Activated CD8-positive, alpha-beta memory T cell treated with anti-CD3 and anti-CD28 coated beads for 1 hour (primary cell): ENCODE results near the gene STIM2.
"Not testable (repeated sequence)": the region's sequence is repeated elsewhere in the genome, so short reads cannot be mapped to it uniquely, and the experiment has no call there.

ENCODE experiments used
- DNase-seq, 2 donors: peaks; one replicate each; pipeline ENCODE4 v3.0.0-alpha.2; 2020; ENCODE audit warnings: low read depth in 1 of 2; ENCODE audit errors: extremely low read depth in 1 of 2

STIM2 gene

GRCh38 chr4:26860157-26860921 lies at the start of gene STIM2:
TSS of gene STIM2 (plus strand) at chr4:26860841.
- DNase-seq: peak; percentile 90 to 96

- DNase-seq: not testable (repeated sequence)
Observed at GRCh38 chr4:26811571-26811970, 49.1 kb upstream of the STIM2 start.

GRCh38 chr4:26812049-26812714 lies 48.5 kb upstream of the STIM2 start:
- DNase-seq: no peak

- DNase-seq: no peak
Observed at GRCh38 chr4:26813698-26814097, 46.9 kb upstream of the STIM2 start.

GRCh38 chr4:26815199-26815598 lies 45.4 kb upstream of the STIM2 start:
- no peak for DNase-seq

GRCh38 chr4:26815706-26816105 lies 44.9 kb upstream of the STIM2 start:
- DNase-seq: no peak

- DNase-seq: no peak
Observed at GRCh38 chr4:26819026-26819425, 41.6 kb upstream of the STIM2 start.

GRCh38 chr4:26819478-26820095 lies 41.1 kb upstream of the STIM2 start:
- DNase-seq: no peak

- no peak for DNase-seq
Observed at GRCh38 chr4:26820346-26820745, 40.3 kb upstream of the STIM2 start.

GRCh38 chr4:26821031-26821430 lies 39.6 kb upstream of the STIM2 start:
- no peak for DNase-seq

- DNase-seq: no peak
Observed at GRCh38 chr4:26821677-26822503, 38.8 kb upstream of the STIM2 start.

GRCh38 chr4:26822546-26822945 lies 38.1 kb upstream of the STIM2 start:
- no peak for DNase-seq

GRCh38 chr4:26822974-26823373 lies 37.7 kb upstream of the STIM2 start:
- DNase-seq: not testable (repeated sequence)

GRCh38 chr4:26823583-26823982 lies 37.1 kb upstream of the STIM2 start:
- DNase-seq: no peak

- no peak for DNase-seq
Observed at GRCh38 chr4:26824667-26825066, 36.0 kb upstream of the STIM2 start.

- no peak for DNase-seq
Observed at GRCh38 chr4:26826721-26827120, 33.9 kb upstream of the STIM2 start.

- not testable (repeated sequence) for DNase-seq
Observed at GRCh38 chr4:26827336-26827735, 33.3 kb upstream of the STIM2 start.

GRCh38 chr4:26827798-26828197 lies 32.8 kb upstream of the STIM2 start:
- DNase-seq: no peak

- DNase-seq: no peak
Observed at GRCh38 chr4:26829018-26829417, 31.6 kb upstream of the STIM2 start.

- DNase-seq: no peak
Observed at GRCh38 chr4:26830033-26830432, 30.6 kb upstream of the STIM2 start.

- DNase-seq: no peak
Observed at GRCh38 chr4:26830701-26831100, 29.9 kb upstream of the STIM2 start.
